Psoas muscle (tissue), 8 donors: ENCODE results near the gene ARHGAP10. TPM values are rescaled to one million over a fixed set of nuclear protein-coding genes. Genes with fewer than 3 reads are reported as not detected.
"Not testable (repeated sequence)": the region's sequence is repeated elsewhere in the genome, so short reads cannot be mapped to it uniquely, and the experiment has no call there.

Experiments used
- ATAC-seq, 4 donors: fragments of 200-7000 bp; cut with Tn5 transposase; one replicate each; pipeline ENCODE4 v1.9.1; 2020; ENCODE audit warnings: moderate library complexity in 3 of 4, mild to moderate bottlenecking in 2 of 4
- DNase-seq, 2 donors: peaks; one replicate each; pipeline ENCODE4 v3.0.0-alpha.2; 2020
- H3K27ac ChIP-seq: fragments of 200-600 bp; one replicate; pipeline ENCODE4 v1.8.0; 2022
- H3K27me3 ChIP-seq, 3 donors: fragments of 200-600 bp in 1 of 3; one replicate each; pipeline versions ENCODE4 v1.6.1 to v1.8.0; 2013 to 2022; ENCODE audit warnings: low read length in 2 of 3, mild to moderate bottlenecking in 2 of 3, moderate library complexity in 1 of 3; ENCODE audit not compliant: insufficient read depth in 3 of 3
- H3K36me3 ChIP-seq, 2 donors: fragments of 200-600 bp in 1 of 2; one replicate each; pipeline versions ENCODE4 v1.6.1 to v1.8.0; 2013 to 2022; ENCODE audit warnings: low read depth in 1 of 2, mild to moderate bottlenecking in 1 of 2, moderate library complexity in 1 of 2; ENCODE audit not compliant: insufficient read depth in 1 of 2
- H3K4me1 ChIP-seq: fragments of 200-600 bp; one replicate; pipeline ENCODE4 v1.8.0; 2022
- H3K4me3 ChIP-seq: fragments of 200-600 bp; one replicate; pipeline ENCODE4 v1.8.0; 2022; ENCODE audit warnings: mild to moderate bottlenecking
- H3K9me3 ChIP-seq: fragments of 200-600 bp; one replicate; pipeline ENCODE4 v1.8.0; 2022
- CTCF ChIP-seq: fragments of 200-600 bp; IDR thresholded peaks from one replicate; pipeline ENCODE4 v1.8.0; 2022; ENCODE audit warnings: antibody characterized with exemption
- WGBS, 3 donors: extraction: QIAGEN DNeasy Blood & Tissue Kit; methylation state at CpG; one replicate each; pipeline versions ENCODE4 v1.1.6 to v1.1.7; 2013; 5-methylcytosine and 5-hydroxymethylcytosine counted together
- intact Hi-C, 2 donors: fragments of 100-400 bp; cut with DNase I; formaldehyde crosslinking; loops; one replicate each; pipeline versions ENCODE4 v1.11.0 to v1.14.2; 2022
- polyA plus RNA-seq, 3 donors: library from polyadenylated mRNA; stranded (reverse); fragments of 200-250 nt; gene quantifications; one replicate each; pipeline ENCODE4 v1.2.3, GENCODE V29; 2013
- total RNA-seq, 4 donors: library from RNA; stranded (reverse); fragmentation: NEBNext Ultra II Directional in 2 of 4; extraction: Animal tissue kit (Norgen Biotek cat#: 25700) in 2 of 4; gene quantifications; one replicate each; pipeline versions ENCODE4 v1.2.1 to v1.2.4, GENCODE V29; 2021 to 2023
- donor health status: healthy with polysubstance abuse.
- donor health status: DM: no; HTN: no; CAD: no; lungs with moderate emphysema.
- donor health status: Bipolar disorder and iron deficiency.
- donor health status: healthy.
- donor health status: DM: yes; HTN: yes; CAD: no.
- donor health status: DM: no; HTN: no; CAD: no.
- donor health status: DM: no; HTN: no; CAD: no.
- donor health status: DM: yes; HTN: yes; CAD: no.

ARHGAP10 gene
- total and polyA plus RNA-seq, 7 donors = 28.8 to 43.5 (median 34.0) TPM

- no peaks in the 10 kb centered on the region for H3K27me3 ChIP-seq
- TF ChIP-seq CTCF = no peak
- intact Hi-C loops = no loop called here
- H3K27ac ChIP-seq = no peak overlapping the region
- no peak for DNase-seq
- no peaks in the 10 kb centered on the region for H3K36me3 ChIP-seq
- peaks cover 3% of the 10 kb centered on the region for H3K9me3 ChIP-seq
- peaks cover 29% of the 10 kb centered on the region for H3K4me1 ChIP-seq
- no peak overlapping the region for H3K4me3 ChIP-seq
- ATAC-seq = no peak
- WGBS, 3 donors = 73 to 96% (median 76%) methylated on average over 3 of the region's 3 CpGs
Observed at GRCh38 chr4:147996859-147997258, 265.0 kb downstream of the ARHGAP10 start.

GRCh38 chr4:148000038-148000437, 268.1 kb downstream of the ARHGAP10 start:
- intact Hi-C loops, H3K4me3 ChIP-seq, H3K9me3 ChIP-seq, H3K27me3 ChIP-seq, ATAC-seq, H3K27ac ChIP-seq, H3K36me3 ChIP-seq, DNase-seq: not testable (repeated sequence)
- 100% methylated on average over 1 of the region's 1 CpG for WGBS, 3 donors
- H3K4me1 ChIP-seq = peaks cover 18% of the 10 kb centered on the region

- H3K9me3 ChIP-seq = peaks cover 3% of the 10 kb centered on the region
- intact Hi-C loops = no loop called here
- no peak for TF ChIP-seq CTCF
- H3K27me3 ChIP-seq = no peaks in the 10 kb centered on the region
- H3K4me1 ChIP-seq = peaks cover 49% of the 10 kb centered on the region
- H3K4me3 ChIP-seq = no peak overlapping the region
- ATAC-seq (peak in 3 of 4 donors; percentile 33 to 40 (median 37)), DNase-seq (peak in 1 of 2 donors; percentile 57)
- H3K36me3 ChIP-seq = no peaks in the 10 kb centered on the region
- peak overlapping the region; percentile 84 for H3K27ac ChIP-seq
- 11 to 49% (median 19%) methylated on average over 6 of the region's 6 CpGs for WGBS, 3 donors
Observed at GRCh38 chr4:148004228-148004857, 272.5 kb downstream of the ARHGAP10 start.

GRCh38 chr4:148006001-148006400, 274.1 kb downstream of the ARHGAP10 start:
- DNase-seq = peak in 1 of 2 donors; percentile 56
- Histone ChIP-seq H3K27me3 (no peaks in the 10 kb centered on the region), H3K4me3 (no peak overlapping the region), H3K36me3 (no peaks in the 10 kb centered on the region), H3K4me1 (peaks cover 49% of the 10 kb centered on the region), H3K9me3 (no peaks in the 10 kb centered on the region), H3K27ac (peak overlapping the region; percentile 84)
- peak; percentile 43 to 72 (median 58) for ATAC-seq
- TF ChIP-seq CTCF = no peak
- intact Hi-C loops = no loop called here
- WGBS, 3 donors = 34 to 59% (median 41%) methylated on average over 11 of the region's 11 CpGs

GRCh38 chr4:148007314-148007760, 275.4 kb downstream of the ARHGAP10 start:
- H3K27me3 ChIP-seq = no peaks in the 10 kb centered on the region
- peak overlapping the region; percentile 34 for H3K4me3 ChIP-seq
- intact Hi-C loops = loop anchor here in 1 of 2 donors (1.0 kb wide), 1 partner anchor 37 kb away; no protein-coding TSS in a partner anchor
- H3K9me3 ChIP-seq = no peaks in the 10 kb centered on the region
- peak overlapping the region; percentile 84 for H3K27ac ChIP-seq
- ATAC-seq (peak; percentile 93 to 99 (median 94)), DNase-seq (no peak)
- TF ChIP-seq CTCF = no peak
- no peaks in the 10 kb centered on the region for H3K36me3 ChIP-seq
- peaks cover 56% of the 10 kb centered on the region for H3K4me1 ChIP-seq
- WGBS, 3 donors = 22 to 75% (median 29%) methylated on average over 7 of the region's 7 CpGs
